Neuronal stem cell (in vitro differentiated cells): Measurements from ENCODE around the gene PRR5.

Experiments
- DNase-seq: peaks from one replicate; pipeline ENCODE4 v3.0.0-alpha.2; 2013; ENCODE audit warnings: low spot score
- H2AFZ ChIP-seq: one replicate; pipeline ENCODE4 v1.6.1; 2013; ENCODE audit warnings: mild to moderate bottlenecking, low read length, inconsistent platforms
- H2AK5ac ChIP-seq: 2 replicates; pipeline ENCODE4 v1.6.1; 2013; ENCODE audit warnings: low read depth, mild to moderate bottlenecking, inconsistent platforms, low read length, moderate library complexity, mixed read lengths
- H2BK120ac ChIP-seq: 2 replicates; pipeline ENCODE4 v1.6.1; 2013; ENCODE audit warnings: low read depth, mild to moderate bottlenecking, inconsistent platforms, low read length, moderate library complexity, mixed read lengths
- H2BK12ac ChIP-seq: one replicate; pipeline ENCODE4 v1.6.1; 2013; ENCODE audit warnings: low read length, inconsistent platforms
- H2BK15ac ChIP-seq: 2 replicates; pipeline ENCODE4 v1.6.1; 2013; ENCODE audit warnings: mild to moderate bottlenecking, low read length, inconsistent platforms, mixed read lengths
- H2BK5ac ChIP-seq: one replicate; pipeline ENCODE4 v1.6.1; 2013; ENCODE audit warnings: inconsistent platforms, mild to moderate bottlenecking, low read length, moderate library complexity
- H3K14ac ChIP-seq: one replicate; pipeline ENCODE4 v1.6.1; 2013; ENCODE audit warnings: low read length, inconsistent platforms
- H3K18ac ChIP-seq: 2 replicates; pipeline ENCODE4 v1.6.1; 2013; ENCODE audit warnings: low read length, inconsistent platforms
- H3K23ac ChIP-seq: 2 replicates; pipeline ENCODE4 v1.6.1; 2013; ENCODE audit warnings: low read depth, mild to moderate bottlenecking, mixed read lengths, low read length, inconsistent platforms; ENCODE audit not compliant: poor library complexity
- H3K27ac ChIP-seq: replicated peaks from 3 replicates; pipeline ENCODE4 v1.5.1; 2013; ENCODE audit warnings: low read length, inconsistent platforms
- H3K27me3 ChIP-seq, 3 experiments: 2 replicates each; pipeline ENCODE4 v1.6.1; 2013; ENCODE audit warnings: low read length in 3 of 3, mild to moderate bottlenecking in 2 of 3, inconsistent platforms in 1 of 3, low read depth in 1 of 3, mixed read lengths in 1 of 3, moderate library complexity in 1 of 3; ENCODE audit not compliant: control insufficient read depth in 3 of 3, insufficient read depth in 3 of 3
- H3K36me3 ChIP-seq, 2 donors: replicated peaks in 1 of 2; 2 replicates each; pipeline ENCODE4 v1.6.1; 2013; ENCODE audit warnings: low read length in 2 of 2; ENCODE audit not compliant: control insufficient read depth in 2 of 2, insufficient read depth in 2 of 2
- H3K4ac ChIP-seq: 2 replicates; pipeline ENCODE4 v1.6.1; 2013; ENCODE audit warnings: inconsistent platforms, mild to moderate bottlenecking, low read length, moderate library complexity
- H3K4me1 ChIP-seq, 2 donors: 1 replicate in 1 of 2; 2 replicates in 1 of 2; pipeline ENCODE4 v1.6.1; 2013; ENCODE audit warnings: low read length in 2 of 2, low read depth in 1 of 2; ENCODE audit not compliant: control insufficient read depth in 2 of 2, insufficient read depth in 1 of 2
- H3K4me2 ChIP-seq: one replicate; pipeline ENCODE4 v1.6.1; 2013; ENCODE audit warnings: mild to moderate bottlenecking, low read length, inconsistent platforms; ENCODE audit not compliant: insufficient read depth, poor library complexity, severe bottlenecking
- H3K4me3 ChIP-seq, 2 donors: 2 replicates each; pipeline ENCODE4 v1.5.1; 2013; ENCODE audit warnings: low read length in 2 of 2, mild to moderate bottlenecking in 2 of 2, inconsistent platforms in 1 of 2, moderate library complexity in 1 of 2
- H3K79me1 ChIP-seq: one replicate; pipeline ENCODE4 v1.6.1; 2013; ENCODE audit warnings: low read depth, mild to moderate bottlenecking, inconsistent platforms, low read length, moderate library complexity
- H3K9ac ChIP-seq: one replicate; pipeline ENCODE4 v1.6.1; 2013; ENCODE audit warnings: mild to moderate bottlenecking, low read depth, low read length, inconsistent platforms; ENCODE audit not compliant: poor library complexity
- H3K9me3 ChIP-seq, 2 donors: replicated peaks in 1 of 2; 2 replicates each; pipeline versions ENCODE3 to v1.6.1; 2013; ENCODE audit warnings: low read length in 2 of 2, mild to moderate bottlenecking in 2 of 2, inconsistent platforms in 1 of 2, low read depth in 1 of 2, mixed read lengths in 1 of 2, moderate library complexity in 1 of 2; ENCODE audit not compliant: control insufficient read depth in 2 of 2, insufficient read depth in 1 of 2
- H4K8ac ChIP-seq: one replicate; pipeline ENCODE4 v1.6.1; 2013; ENCODE audit warnings: low read depth, mild to moderate bottlenecking, inconsistent platforms, low read length, moderate library complexity
- H4K91ac ChIP-seq: one replicate; pipeline ENCODE4 v1.6.1; 2013; ENCODE audit warnings: low read length, low read depth, mild to moderate bottlenecking, inconsistent platforms; ENCODE audit not compliant: poor library complexity
- whole genome bisulfite sequencing, 2 donors: extraction: QIAGEN DNeasy Blood & Tissue Kit; methylation state at CpG; one replicate each; pipeline ENCODE4 v1.1.7; 2013; ENCODE audit warnings: missing lambda C conversion rate in 2 of 2, mixed read lengths in 1 of 2; ENCODE audit not compliant: insufficient read length in 2 of 2, insufficient replicate concordance in 1 of 2; ENCODE audit errors: extremely low coverage in 2 of 2; 5-methylcytosine and 5-hydroxymethylcytosine counted together

PRR5 gene

GRCh38 chr22:44680481-44680894 lies 21.5 kb upstream of the PRR5 start:
- peaks cover 0 to 1% of the 10 kb centered on the region in 2 donors for H3K9me3 ChIP-seq
- H3K4me2 ChIP-seq = no peak overlapping the region
- peak overlapping the region; percentile 74 for H4K8ac ChIP-seq
- H3K14ac ChIP-seq = peak overlapping the region; percentile 97
- H3K9ac ChIP-seq = no peak overlapping the region
- H2BK15ac ChIP-seq = peak overlapping the region; percentile 7
- H2BK12ac ChIP-seq = peak overlapping the region; percentile 47
- peak overlapping the region; percentile 97 for H2AK5ac ChIP-seq
- H3K23ac ChIP-seq = peak overlapping the region; percentile 39
- peaks cover 5 to 11% of the 10 kb centered on the region in 2 donors for H3K4me1 ChIP-seq
- H2BK120ac ChIP-seq = peak overlapping the region; percentile 58
- no peak overlapping the region for H3K4me3 ChIP-seq
- no peak overlapping the region for H2AFZ ChIP-seq
- no CpG with 5 or more reads among the region's 7 CpGs for WGBS, 2 donors
- H3K36me3 ChIP-seq = no peaks in the 10 kb centered on the region
- H4K91ac ChIP-seq = peak overlapping the region; percentile 23
- H3K18ac ChIP-seq = peak overlapping the region; percentile 85
- H3K4ac ChIP-seq = peak overlapping the region; percentile 6
- peak overlapping the region; percentile 85 for H2BK5ac ChIP-seq
- DNase-seq = no peak
- H3K27ac ChIP-seq = no peak overlapping the region
- H3K79me1 ChIP-seq = no peaks in the 10 kb centered on the region
- H3K27me3 ChIP-seq = no peaks in the 10 kb centered on the region

- no peak overlapping the region for H3K4me2 ChIP-seq
- H3K18ac ChIP-seq = no peak overlapping the region
- H2BK5ac ChIP-seq = no peak overlapping the region
- H3K4ac ChIP-seq = no peak overlapping the region
- H2AK5ac ChIP-seq = no peak overlapping the region
- H2BK120ac ChIP-seq = no peak overlapping the region
- no peak overlapping the region for H3K27ac ChIP-seq
- no peak overlapping the region for H4K91ac ChIP-seq
- no peak for DNase-seq
- no peak overlapping the region for H3K23ac ChIP-seq
- H3K79me1 ChIP-seq = no peaks in the 10 kb centered on the region
- no peak overlapping the region for H2BK12ac ChIP-seq
- no peak overlapping the region for H4K8ac ChIP-seq
- no peaks in the 10 kb centered on the region for H3K36me3 ChIP-seq
- no peak overlapping the region for H2BK15ac ChIP-seq
- H3K9ac ChIP-seq = no peak overlapping the region
- peaks cover 2 to 9% of the 10 kb centered on the region in 2 donors for H3K4me1 ChIP-seq
- no peaks in the 10 kb centered on the region for H3K27me3 ChIP-seq
- peaks cover 0 to 1% of the 10 kb centered on the region in 2 donors for H3K9me3 ChIP-seq
- no CpG with 5 or more reads among the region's 11 CpGs for WGBS, 2 donors
- H3K14ac ChIP-seq = no peak overlapping the region
- no peak overlapping the region for H2AFZ ChIP-seq
- no peak overlapping the region for H3K4me3 ChIP-seq
Observed at GRCh38 chr22:44682556-44683168, 19.3 kb upstream of the PRR5 start.

- Histone ChIP-seq H4K91ac (no peak overlapping the region), H3K14ac (no peak overlapping the region), H3K18ac (no peak overlapping the region), H3K27ac (no peak overlapping the region), H2AFZ (no peak overlapping the region), H3K4me1 (peaks cover 2 to 9% of the 10 kb centered on the region in 2 donors), H3K4me2 (no peak overlapping the region), H3K79me1 (no peaks in the 10 kb centered on the region), H3K36me3 (no peaks in the 10 kb centered on the region), H3K4ac (no peak overlapping the region), H3K9me3 (peaks cover 0 to 1% of the 10 kb centered on the region in 2 donors), H2BK15ac (peak overlapping the region; percentile 68), H2BK5ac (no peak overlapping the region), H2AK5ac (no peak overlapping the region), H2BK12ac (no peak overlapping the region), H2BK120ac (no peak overlapping the region), H3K23ac (no peak overlapping the region), H3K4me3 (no peak overlapping the region), H3K9ac (no peak overlapping the region), H4K8ac (no peak overlapping the region), H3K27me3 (no peaks in the 10 kb centered on the region)
- no peak for DNase-seq
- no CpG with 5 or more reads among the region's 5 CpGs for WGBS, 2 donors
Observed at GRCh38 chr22:44683237-44683636, 18.8 kb upstream of the PRR5 start.

- H3K27ac ChIP-seq = no peak overlapping the region
- peak overlapping the region; percentile 39 for H2BK15ac ChIP-seq
- H3K4me2 ChIP-seq = no peak overlapping the region
- H3K4me3 ChIP-seq = no peak overlapping the region
- H3K9me3 ChIP-seq = peaks cover 0 to 1% of the 10 kb centered on the region in 2 donors
- no peaks in the 10 kb centered on the region for H3K27me3 ChIP-seq
- no CpG with 5 or more reads among the region's 8 CpGs for WGBS, 2 donors
- no peaks in the 10 kb centered on the region for H3K36me3 ChIP-seq
- H3K4ac ChIP-seq = no peak overlapping the region
- H2BK5ac ChIP-seq = no peak overlapping the region
- no peaks in the 10 kb centered on the region for H3K79me1 ChIP-seq
- no peak overlapping the region for H3K14ac ChIP-seq
- peaks cover 2 to 9% of the 10 kb centered on the region in 2 donors for H3K4me1 ChIP-seq
- no peak overlapping the region for H4K8ac ChIP-seq
- no peak overlapping the region for H2AFZ ChIP-seq
- H3K18ac ChIP-seq = no peak overlapping the region
- DNase-seq = no peak
- no peak overlapping the region for H3K9ac ChIP-seq
- no peak overlapping the region for H2BK12ac ChIP-seq
- no peak overlapping the region for H2BK120ac ChIP-seq
- no peak overlapping the region for H4K91ac ChIP-seq
- H3K23ac ChIP-seq = no peak overlapping the region
- no peak overlapping the region for H2AK5ac ChIP-seq
Observed at GRCh38 chr22:44683881-44684280, 18.1 kb upstream of the PRR5 start.
